Umbilical cord (tissue), 2 donors: ENCODE data around the gene ZMYND11. TPM values are rescaled to one million over a fixed set of nuclear protein-coding genes. Genes with fewer than 3 reads are reported as not detected.

Experiments
- DNase-seq: peaks from one replicate; pipeline ENCODE4 v3.0.0-alpha.2; 2015; ENCODE audit warnings: low spot score
- total RNA-seq: library from RNA; depleted of rRNA; stranded (reverse); fragments of >200 nt; gene quantifications from one replicate; pipeline ENCODE4 v1.2.3, GENCODE V29; 2014; ENCODE audit warnings: low replicate concordance; ENCODE audit not compliant: insufficient read depth

The ZMYND11 gene
- total RNA-seq, result 68.1 TPM

DNA sequence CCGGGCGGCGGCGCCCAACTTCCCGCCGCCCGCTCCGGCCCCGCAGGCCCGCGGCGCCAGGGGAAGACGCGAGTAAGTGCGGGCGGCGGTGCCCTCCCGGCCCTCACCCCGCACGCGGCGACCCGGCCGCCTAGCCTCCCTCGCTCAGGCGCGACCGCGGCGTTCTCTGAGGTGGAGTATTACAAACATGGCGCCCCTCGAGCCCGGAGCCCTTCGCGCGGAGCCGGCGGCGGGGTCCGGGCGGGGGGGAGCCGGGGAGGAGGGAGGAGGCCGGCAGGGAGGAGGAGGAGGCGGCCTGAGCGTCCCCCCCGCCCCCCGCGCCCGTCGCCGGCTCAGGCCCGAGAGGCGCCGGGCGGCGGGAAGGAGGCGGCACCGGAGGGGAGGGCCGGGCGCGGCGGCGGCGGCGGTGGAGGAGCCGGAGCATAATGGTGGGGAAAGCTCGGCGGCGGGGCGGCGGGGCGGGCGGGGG lies at the start of gene ZMYND11:
TSS of gene ZMYND11 (plus strand) at position 324 of the 469 bp plus-strand sequence. CDS start 44,558 bp downstream, outside the sequence.
- peak; percentile 82 for DNase-seq

- DNase-seq, result no peak
Observed at GRCh38 chr10:86031-86430, 49.2 kb upstream of the ZMYND11 start.

DNA sequence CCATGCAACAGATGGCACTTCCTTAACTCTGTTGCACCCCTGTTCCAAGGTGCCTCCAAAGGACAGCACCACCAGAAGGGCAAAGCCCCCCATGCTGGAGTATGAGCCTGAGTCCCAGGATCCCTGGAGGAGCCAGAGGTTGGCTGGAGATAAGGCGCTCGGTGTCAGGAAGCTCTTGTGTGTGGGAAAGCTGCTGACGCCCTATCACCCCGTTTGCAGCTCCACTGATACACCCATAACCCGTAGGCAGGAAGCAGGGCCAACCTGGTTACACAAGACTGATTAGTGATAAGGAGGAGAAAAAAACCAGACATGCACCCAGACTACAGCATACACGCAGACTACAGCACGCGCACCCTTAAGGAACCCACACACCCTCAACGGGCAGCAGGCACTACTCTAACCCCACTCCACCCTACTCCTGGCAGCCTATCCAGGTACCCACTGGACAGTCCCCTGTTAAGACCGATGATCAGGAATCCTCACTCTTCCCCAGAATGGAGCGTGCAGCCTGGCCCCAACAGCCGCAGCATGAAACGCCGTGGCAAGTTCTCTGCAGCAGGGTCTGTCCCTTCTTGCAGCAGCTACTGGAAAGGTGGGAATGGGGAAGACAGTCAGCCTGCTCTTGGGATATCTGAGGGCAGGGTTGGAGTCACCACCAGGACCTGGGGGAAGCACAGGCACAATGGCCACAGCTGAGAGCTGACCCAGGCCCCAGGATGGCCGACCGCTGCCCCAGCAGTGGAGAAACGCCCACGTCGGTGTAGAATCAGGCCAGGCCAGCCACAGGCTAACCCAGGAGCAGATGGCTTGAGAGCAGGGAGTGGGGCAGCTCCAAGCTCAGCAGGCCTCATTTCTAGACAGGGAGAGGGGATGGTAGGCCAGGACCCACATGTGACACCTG lies 47.8 kb upstream of the ZMYND11 start:
- peak; percentile 35 for DNase-seq

GRCh38 chr10:88253-88652 lies 47.0 kb upstream of the ZMYND11 start:
- DNase-seq, result no peak

DNA sequence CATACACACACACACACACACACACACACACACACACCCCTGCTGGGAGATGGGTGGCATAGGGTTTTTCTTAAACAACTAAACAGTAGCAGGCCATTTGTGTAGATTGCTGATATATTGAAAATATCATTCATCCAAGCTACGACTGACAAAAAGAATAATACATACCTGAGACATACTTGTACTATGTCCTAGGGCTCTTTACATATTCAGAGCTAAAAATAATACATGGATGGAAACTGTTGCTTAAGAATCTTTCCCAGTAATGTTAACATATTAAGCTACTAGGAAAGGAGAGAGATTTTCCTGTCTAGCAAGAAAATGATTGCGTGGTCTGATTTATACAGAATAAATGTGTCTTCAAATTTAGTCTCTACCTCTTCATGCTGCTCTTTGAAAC lies 46.0 kb upstream of the ZMYND11 start:
- DNase-seq, result no peak

DNA sequence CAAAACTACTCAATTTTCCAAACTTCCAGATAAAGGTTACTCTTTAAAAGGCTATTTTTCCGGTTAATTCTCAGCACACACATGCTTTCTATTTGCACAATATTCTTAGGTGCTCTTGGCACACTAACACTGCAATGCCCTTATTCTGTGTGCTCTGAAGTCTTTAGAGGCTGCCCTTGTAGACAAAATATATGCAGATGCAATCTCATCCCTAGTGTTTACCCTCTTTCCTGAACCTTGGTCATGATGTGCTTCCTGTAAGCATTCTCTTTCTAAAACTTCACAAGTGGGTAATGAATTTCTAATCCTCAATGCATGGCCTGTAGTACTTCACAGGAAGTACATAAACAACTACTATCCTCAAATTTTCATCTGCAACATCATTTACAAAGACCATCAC lies 45.1 kb upstream of the ZMYND11 start:
- no peak for DNase-seq

DNA sequence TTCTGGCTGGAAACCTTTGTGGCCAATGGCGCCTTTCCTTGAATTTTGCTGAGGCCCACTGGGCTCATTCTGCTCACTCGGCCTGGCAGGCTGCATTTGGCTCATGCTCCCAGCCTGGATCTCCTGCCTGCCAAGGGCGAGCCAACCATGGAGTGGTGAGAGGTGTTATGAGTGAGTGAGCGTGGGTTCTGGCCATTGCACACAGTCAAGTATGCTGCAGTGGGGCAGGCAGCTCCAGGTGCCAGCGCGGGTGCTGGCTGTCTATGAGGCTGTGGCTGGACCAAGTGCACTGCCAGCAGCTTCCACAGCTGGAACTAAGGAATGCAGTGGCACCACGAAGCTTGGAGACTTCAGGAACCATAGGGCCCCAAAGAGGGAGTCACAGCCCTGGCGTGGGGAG lies 43.9 kb upstream of the ZMYND11 start:
- no peak for DNase-seq

- no peak for DNase-seq
Observed at GRCh38 chr10:92153-92552, 43.1 kb upstream of the ZMYND11 start.

DNA sequence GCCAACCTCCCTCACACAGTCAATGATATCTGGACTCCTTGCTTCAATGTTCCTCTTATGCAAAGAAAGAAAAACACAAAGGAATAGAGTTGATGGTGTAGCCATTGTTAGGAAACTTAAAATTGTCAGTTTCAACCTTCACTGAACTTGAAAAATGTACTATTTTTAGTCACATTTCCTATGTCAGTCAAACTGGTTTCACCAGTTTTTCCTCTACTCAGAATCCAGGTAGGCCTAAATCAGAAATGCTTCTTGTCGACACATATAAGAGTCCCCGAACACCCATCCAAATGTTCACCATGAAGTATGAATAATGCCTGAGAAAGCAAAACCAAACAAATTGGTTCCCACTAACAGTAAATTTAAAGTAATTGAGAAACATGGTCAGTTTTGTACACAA lies 42.4 kb upstream of the ZMYND11 start:
- peak; percentile 56 for DNase-seq

DNA sequence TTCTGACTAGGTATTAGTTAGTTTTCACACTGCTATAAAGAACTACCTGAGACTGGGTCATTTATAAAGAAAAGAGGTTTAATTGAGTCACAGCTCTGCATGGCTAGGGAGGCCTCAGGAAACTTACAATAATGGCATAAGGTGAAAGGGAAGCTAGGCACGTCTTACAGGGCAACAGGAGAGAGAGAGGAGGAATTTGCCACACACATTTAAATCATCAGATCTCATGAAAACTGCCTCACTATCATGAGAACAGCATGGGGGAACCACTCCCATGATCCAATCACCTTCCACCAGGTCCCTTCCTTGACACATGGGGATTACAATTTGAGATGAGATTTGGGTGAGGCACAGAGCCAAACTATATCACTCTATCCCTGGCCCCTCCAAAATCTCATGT lies 40.6 kb upstream of the ZMYND11 start:
- DNase-seq, result no peak

DNA sequence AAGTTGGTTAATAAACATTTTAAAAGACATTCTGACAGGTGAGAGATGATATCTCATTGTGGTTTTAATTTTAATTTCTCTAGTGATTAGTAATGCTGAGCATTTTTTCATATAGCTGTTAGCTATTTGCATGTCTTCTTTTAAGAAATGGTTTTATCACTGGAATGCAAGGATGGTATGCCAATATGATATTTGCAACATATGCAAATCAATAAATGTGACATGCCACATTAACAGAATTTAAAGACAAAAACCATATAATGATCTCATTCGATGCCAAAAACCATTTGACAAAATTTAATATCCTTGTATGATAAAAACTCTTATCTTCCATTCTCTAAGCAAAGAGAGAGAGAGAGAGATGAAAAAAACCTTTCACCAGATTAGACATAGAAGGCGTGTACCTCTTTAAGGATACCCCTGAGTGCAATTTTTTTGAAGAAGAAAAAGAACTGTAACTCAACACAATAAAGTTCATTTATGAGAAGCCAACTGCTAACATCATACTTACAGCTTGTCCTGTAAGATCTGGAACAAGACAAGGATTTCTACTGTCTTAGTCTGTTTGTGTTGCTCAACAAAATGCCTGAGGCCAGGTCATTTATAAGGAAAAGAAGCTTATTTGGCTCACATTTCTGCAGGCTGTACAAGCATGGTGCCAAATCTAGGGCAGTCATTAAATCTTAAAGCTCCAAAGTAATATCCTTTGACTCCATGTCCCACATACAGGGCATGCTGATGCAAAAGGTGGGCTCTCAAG lies 39.7 kb upstream of the ZMYND11 start:
- no peak for DNase-seq

DNA sequence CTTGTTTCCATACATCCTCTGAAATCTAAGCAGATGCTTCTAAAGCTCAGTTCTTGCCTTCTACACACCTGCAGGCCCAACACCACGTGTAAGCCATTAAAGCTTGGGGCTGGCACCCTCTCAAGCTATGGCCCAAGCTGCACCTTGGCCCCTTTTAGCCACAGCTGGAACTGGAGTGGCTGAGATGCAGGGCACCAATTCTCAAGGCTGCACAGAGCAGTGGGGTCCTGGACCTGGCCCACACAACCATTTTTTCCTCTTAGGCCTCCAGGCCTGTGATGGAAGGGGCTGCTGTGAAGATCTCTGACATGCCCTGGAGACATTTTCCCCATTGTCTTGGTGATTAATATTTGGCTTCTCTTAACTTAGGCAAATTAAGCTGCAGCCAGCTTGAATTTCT lies 38.8 kb upstream of the ZMYND11 start:
- DNase-seq, result no peak

- DNase-seq, result no peak
Observed at GRCh38 chr10:104416-104815, 30.8 kb upstream of the ZMYND11 start.

DNA sequence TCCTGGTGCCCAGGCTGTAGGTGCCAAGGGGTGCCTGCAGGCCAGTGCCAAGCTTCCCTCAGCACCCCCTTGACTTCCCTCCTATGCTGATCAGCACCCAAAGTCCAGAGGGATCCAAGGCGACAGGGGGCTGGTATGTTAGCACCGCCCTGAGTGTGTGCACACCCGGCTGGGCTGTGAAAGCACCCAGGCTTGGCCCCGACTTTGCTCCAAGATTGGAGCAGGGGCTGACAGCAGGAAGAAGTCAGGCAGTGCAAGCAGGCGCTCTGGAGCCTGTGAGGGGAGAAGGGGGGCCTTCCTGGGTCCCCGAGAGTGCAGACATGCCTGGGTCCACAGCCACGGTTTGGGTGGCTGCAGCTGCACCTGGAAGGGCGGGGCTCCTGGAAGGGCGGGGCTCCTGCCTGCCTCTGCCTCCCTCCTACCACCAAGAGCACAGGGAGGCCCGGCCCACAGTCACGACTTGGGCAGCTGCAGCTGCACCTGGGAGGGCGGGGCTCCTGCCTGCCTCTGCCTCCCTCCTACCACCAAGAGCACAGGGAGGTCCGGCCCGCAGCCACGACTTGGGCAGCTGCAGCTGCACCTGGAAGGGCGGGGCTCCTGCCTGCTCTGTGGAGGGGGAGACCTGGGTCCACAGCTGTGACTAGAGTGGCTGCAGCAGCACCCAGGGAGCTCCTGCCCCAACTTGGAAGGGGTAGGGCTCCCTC lies 30.2 kb upstream of the ZMYND11 start:
- no peak for DNase-seq

DNA sequence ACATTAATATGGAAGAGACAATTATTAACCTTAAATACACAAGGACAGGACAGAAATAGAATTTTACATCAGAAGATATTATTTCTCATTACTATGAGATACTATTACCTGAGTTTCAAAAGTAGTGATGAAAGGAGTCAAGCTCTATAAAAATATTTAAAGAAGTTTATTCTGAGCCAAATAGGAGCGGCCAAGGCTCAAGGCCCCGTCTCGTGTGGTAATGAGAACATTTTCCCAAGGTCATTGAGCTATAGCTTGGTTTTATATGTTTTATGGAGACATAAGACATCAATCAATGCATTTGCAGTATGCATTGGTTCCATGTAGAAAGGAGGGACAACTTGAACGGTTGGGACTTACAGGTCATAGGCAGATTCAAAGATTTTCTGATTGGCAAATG lies 29.4 kb upstream of the ZMYND11 start:
- DNase-seq, result no peak

- no peak for DNase-seq
Observed at GRCh38 chr10:106740-107139, 28.5 kb upstream of the ZMYND11 start.

GRCh38 chr10:112246-112645 lies 23.0 kb upstream of the ZMYND11 start:
- DNase-seq, result no peak

- DNase-seq, result no peak
Observed at GRCh38 chr10:124874-125273, 10.4 kb upstream of the ZMYND11 start.

GRCh38 chr10:127612-128432 lies 7.4 kb upstream of the ZMYND11 start:
- peak; percentile 48 for DNase-seq

- no peak for DNase-seq
Observed at GRCh38 chr10:129810-130209, 5.4 kb upstream of the ZMYND11 start.
